NCI-H2171 treated with DMSO at 0.1 percent for 48 hours (cell line): ENCODE results near the gene PAPPA2.
A peak's percentile ranks its signal among the peaks of the same experiment; 100 is the strongest.

Source experiments
- DNase-seq: peaks from one replicate; lab custom pipeline; 2025; lab: John Stamatoyannopoulos, UW

Gene PAPPA2

GRCh38 chr1:176854758-176855745 is 392.1 kb downstream of the PAPPA2 start:
- no peak for DNase-seq

GRCh38 chr1:176857632-176858031 is 394.7 kb downstream of the PAPPA2 start:
- no peak for DNase-seq

- no peak for DNase-seq
Observed at GRCh38 chr1:176858433-176858916, 395.5 kb downstream of the PAPPA2 start.

GRCh38 chr1:176863613-176864012 is 400.6 kb downstream of the PAPPA2 start:
- DNase-seq, result no peak

- no peak for DNase-seq
Observed at GRCh38 chr1:176864211-176864610, 401.2 kb downstream of the PAPPA2 start.

GRCh38 chr1:176866011-176866714 is 403.2 kb downstream of the PAPPA2 start:
- DNase-seq, result no peak

GRCh38 chr1:176869577-176869976 is 406.6 kb downstream of the PAPPA2 start:
- no peak for DNase-seq

GRCh38 chr1:176876966-176877515 is 414.1 kb downstream of the PAPPA2 start:
- DNase-seq, result no peak

- DNase-seq, result no peak
Observed at GRCh38 chr1:176877557-176877956, 414.6 kb downstream of the PAPPA2 start.

- no peak for DNase-seq
Observed at GRCh38 chr1:176878750-176879536, 416.0 kb downstream of the PAPPA2 start.

GRCh38 chr1:176879784-176880620 is 417.0 kb downstream of the PAPPA2 start:
- no peak for DNase-seq

GRCh38 chr1:176880955-176881595 is 418.1 kb downstream of the PAPPA2 start:
- DNase-seq, result peak; percentile 39

- DNase-seq, result no peak
Observed at GRCh38 chr1:176884286-176884685, 421.3 kb downstream of the PAPPA2 start.

- no peak for DNase-seq
Observed at GRCh38 chr1:176884911-176885310, 421.9 kb downstream of the PAPPA2 start.

- DNase-seq, result no peak
Observed at GRCh38 chr1:176885341-176885740, 422.4 kb downstream of the PAPPA2 start.

- no peak for DNase-seq
Observed at GRCh38 chr1:176885751-176886150, 422.8 kb downstream of the PAPPA2 start.

GRCh38 chr1:176888471-176889032 is 425.6 kb downstream of the PAPPA2 start:
- DNase-seq, result no peak

GRCh38 chr1:176893625-176894352 is 430.8 kb downstream of the PAPPA2 start:
- no peak for DNase-seq

GRCh38 chr1:176894450-176894849 is 431.5 kb downstream of the PAPPA2 start:
- no peak for DNase-seq
